HL-60 (cell line): ENCODE measurements around the gene TMEM121.

ENCODE experiments used
- CTCF ChIP-seq: IDR thresholded peaks from one replicate; pipeline ENCODE4 v1.5.1; 2011; ENCODE audit warnings: low read length, control low read depth, inconsistent platforms; ENCODE audit not compliant: insufficient read depth
- POLR2AphosphoS5 ChIP-seq: IDR thresholded peaks from 2 replicates; pipeline ENCODE4 v1.6.1; 2012; ENCODE audit warnings: low read depth
- REST ChIP-seq: IDR thresholded peaks from 2 replicates; pipeline ENCODE4 v1.6.1; 2012; ENCODE audit warnings: low read depth; ENCODE audit not compliant: insufficient replicate concordance

GRCh38 chr14:105570482-105570881 is 44.1 kb downstream of the TMEM121 start:
- TF ChIP-seq CTCF (no peak), POLR2AphosphoS5 (no peak), REST (no peak)
